SK-N-SH (cell line): ENCODE measurements around the gene LYG2.
"Not testable (repeated sequence)": the region's sequence is repeated elsewhere in the genome, so short reads cannot be mapped to it uniquely, and the experiment has no call there.

Experiments
- EP300 ChIP-seq, 2 experiments: IDR thresholded peaks; 2 replicates each; pipeline versions ENCODE4 v1.4.0 to v1.6.1; 2012; ENCODE audit warnings: borderline replicate concordance in 1 of 2, low read depth in 1 of 2, low read length in 1 of 2
- JUND ChIP-seq: IDR thresholded peaks from 2 replicates; pipeline ENCODE4 v1.4.0; 2012
- MXI1 ChIP-seq: IDR thresholded peaks from 2 replicates; pipeline ENCODE4 v1.6.1; 2012; ENCODE audit warnings: mild to moderate bottlenecking, low read depth, low read length, improper control_type of control experiment
- TF ChIP-seq, protein P1 (sequence below): fragments of 200-600 bp; sonication (generic); IDR thresholded peaks from 2 replicates; pipeline ENCODE4 v1.6.1; 2017; ENCODE audit warnings: antibody characterized with exemption, mild to moderate bottlenecking, moderate library complexity
- TF ChIP-seq, protein P2 (sequence below): IDR thresholded peaks from 2 replicates; pipeline ENCODE4 v1.4.0; 2012; ENCODE audit warnings: low read depth, borderline replicate concordance

DNA sequence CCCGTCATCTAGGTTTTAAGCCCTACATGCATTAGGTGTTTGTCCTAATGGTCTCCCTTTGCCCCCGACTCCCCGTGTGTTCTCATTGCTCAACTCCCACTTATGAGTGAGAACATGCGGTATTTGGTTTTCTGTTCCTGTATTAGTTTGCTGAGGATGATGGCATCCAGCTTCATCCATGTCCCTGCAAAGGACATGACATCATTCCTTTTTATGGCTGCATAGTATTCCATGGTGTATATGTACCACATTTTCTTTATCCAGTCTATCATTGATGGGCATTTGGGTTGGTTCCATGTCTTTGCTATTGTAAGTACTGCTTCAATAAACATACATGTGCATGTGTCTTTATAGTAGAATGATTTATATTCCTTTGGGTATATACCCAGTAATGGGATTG is 63.1 kb downstream of the LYG2 start:
- TF ChIP-seq, protein P1, sequence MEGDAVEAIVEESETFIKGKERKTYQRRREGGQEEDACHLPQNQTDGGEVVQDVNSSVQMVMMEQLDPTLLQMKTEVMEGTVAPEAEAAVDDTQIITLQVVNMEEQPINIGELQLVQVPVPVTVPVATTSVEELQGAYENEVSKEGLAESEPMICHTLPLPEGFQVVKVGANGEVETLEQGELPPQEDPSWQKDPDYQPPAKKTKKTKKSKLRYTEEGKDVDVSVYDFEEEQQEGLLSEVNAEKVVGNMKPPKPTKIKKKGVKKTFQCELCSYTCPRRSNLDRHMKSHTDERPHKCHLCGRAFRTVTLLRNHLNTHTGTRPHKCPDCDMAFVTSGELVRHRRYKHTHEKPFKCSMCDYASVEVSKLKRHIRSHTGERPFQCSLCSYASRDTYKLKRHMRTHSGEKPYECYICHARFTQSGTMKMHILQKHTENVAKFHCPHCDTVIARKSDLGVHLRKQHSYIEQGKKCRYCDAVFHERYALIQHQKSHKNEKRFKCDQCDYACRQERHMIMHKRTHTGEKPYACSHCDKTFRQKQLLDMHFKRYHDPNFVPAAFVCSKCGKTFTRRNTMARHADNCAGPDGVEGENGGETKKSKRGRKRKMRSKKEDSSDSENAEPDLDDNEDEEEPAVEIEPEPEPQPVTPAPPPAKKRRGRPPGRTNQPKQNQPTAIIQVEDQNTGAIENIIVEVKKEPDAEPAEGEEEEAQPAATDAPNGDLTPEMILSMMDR = not testable (repeated sequence)
- TF ChIP-seq, protein P2, sequence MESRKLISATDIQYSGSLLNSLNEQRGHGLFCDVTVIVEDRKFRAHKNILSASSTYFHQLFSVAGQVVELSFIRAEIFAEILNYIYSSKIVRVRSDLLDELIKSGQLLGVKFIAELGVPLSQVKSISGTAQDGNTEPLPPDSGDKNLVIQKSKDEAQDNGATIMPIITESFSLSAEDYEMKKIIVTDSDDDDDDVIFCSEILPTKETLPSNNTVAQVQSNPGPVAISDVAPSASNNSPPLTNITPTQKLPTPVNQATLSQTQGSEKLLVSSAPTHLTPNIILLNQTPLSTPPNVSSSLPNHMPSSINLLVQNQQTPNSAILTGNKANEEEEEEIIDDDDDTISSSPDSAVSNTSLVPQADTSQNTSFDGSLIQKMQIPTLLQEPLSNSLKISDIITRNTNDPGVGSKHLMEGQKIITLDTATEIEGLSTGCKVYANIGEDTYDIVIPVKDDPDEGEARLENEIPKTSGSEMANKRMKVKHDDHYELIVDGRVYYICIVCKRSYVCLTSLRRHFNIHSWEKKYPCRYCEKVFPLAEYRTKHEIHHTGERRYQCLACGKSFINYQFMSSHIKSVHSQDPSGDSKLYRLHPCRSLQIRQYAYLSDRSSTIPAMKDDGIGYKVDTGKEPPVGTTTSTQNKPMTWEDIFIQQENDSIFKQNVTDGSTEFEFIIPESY = not testable (repeated sequence)
- not testable (repeated sequence) for TF ChIP-seq EP300 (IDR thresholded peaks at IDR 0.05; ENCODE audit: borderline replicate concordance in 1 of 2, low read depth in 1 of 2, low read length in 1 of 2); JUND; MXI1
